ENCODE measurements around the gene WBP2. TPM values are rescaled to one million over a fixed set of nuclear protein-coding genes. Genes with fewer than 3 reads are reported as not detected.

WBP2 gene
- total RNA-seq, 2 experiments from 2014 or later, result 29.9 to 117 TPM

- no peaks in the 10 kb centered on the region for H4K20me1 ChIP-seq (ENCODE audit: insufficient read depth, low read length)
- no peaks in the 10 kb centered on the region for H3K9me3 ChIP-seq (ENCODE audit: low read length)
- no peaks in the 10 kb centered on the region for H3K9me2 ChIP-seq (ENCODE audit: insufficient read depth, low read length)
- ChIA-PET CTCF (ENCODE audit: unreplicated experiment) (no interaction called here), POLR2A (interaction anchor here (0.6 to 1.0 kb wide), 2 partner anchors 54 to 63 kb away, joined by 3 to 5 read pairs; no protein-coding TSS in a partner anchor)
- H3K4me3 ChIP-seq (ENCODE audit: low read depth, low read length, poor library complexity, severe bottlenecking), result peak overlapping the region; percentile 29
- H3K4me2 ChIP-seq (ENCODE audit: low read length), result peak overlapping the region; percentile 27
- H3K36me3 ChIP-seq (ENCODE audit: insufficient read depth, low read length), result peaks cover 15% of the 10 kb centered on the region; the same call in 1 of the 2 replicates
- H2AFZ ChIP-seq (ENCODE audit: low read length), result peak overlapping the region; percentile 60
- no peak overlapping the region for H3K27ac ChIP-seq (ENCODE audit: low read depth, low read length, poor library complexity, severe bottlenecking)
- no peaks in the 10 kb centered on the region for H3K79me2 ChIP-seq (ENCODE audit: insufficient read depth, low read depth, low read length)
- intact Hi-C loops (cut with micrococcal nuclease; ENCODE audit: unreplicated experiment), result no loop called here
- TF ChIP-seq EZH2phosphoT487 (IDR thresholded peaks at IDR 0.05; ENCODE audit: borderline replicate concordance, low read depth, low read length) (no peak), CTCF (conservative IDR thresholded peaks at IDR 0.05; ENCODE audit: low read length) (no peak)
- DNase-seq (ENCODE audit: low spot score), result no peak
- BruUV-seq (replicated peaks), result no TSS peak
- H3K4me1 ChIP-seq (ENCODE audit: insufficient read depth, low read length, poor library complexity, severe bottlenecking), result peaks cover 18% of the 10 kb centered on the region
Observed at GRCh38 chr17:75842963-75843576, 12.1 kb downstream of the WBP2 start.

GRCh38 chr17:75842411-75842810, 12.7 kb downstream of the WBP2 start:
- CTCF ChIA-PET (ENCODE audit: unreplicated experiment), result no interaction called here
- no peaks in the 10 kb centered on the region for H3K9me2 ChIP-seq (ENCODE audit: insufficient read depth, low read length)
- no peaks in the 10 kb centered on the region for H3K9me3 ChIP-seq (ENCODE audit: low read length)
- peaks cover 9% of the 10 kb centered on the region; the same call in 1 of the 2 replicates for H3K36me3 ChIP-seq (ENCODE audit: insufficient read depth, low read length)
- H3K4me1 ChIP-seq (ENCODE audit: insufficient read depth, low read length, poor library complexity, severe bottlenecking), result peaks cover 18% of the 10 kb centered on the region
- BruUV-seq (replicated peaks), result no TSS peak
- TF ChIP-seq CTCF (conservative IDR thresholded peaks at IDR 0.05; ENCODE audit: low read length), result no peak
- TF ChIP-seq EZH2phosphoT487 (IDR thresholded peaks at IDR 0.05; ENCODE audit: borderline replicate concordance, low read depth, low read length), result no peak
- DNase-seq (ENCODE audit: low spot score), result no peak
- no peak overlapping the region for H3K27ac ChIP-seq (ENCODE audit: low read depth, low read length, poor library complexity, severe bottlenecking)
- H4K20me1 ChIP-seq (ENCODE audit: insufficient read depth, low read length), result no peaks in the 10 kb centered on the region
- POLR2A ChIA-PET, result interaction anchor here (0.6 kb wide), 1 partner anchor 62 kb away, joined by 5 read pairs; no protein-coding TSS in a partner anchor
- H3K79me2 ChIP-seq (ENCODE audit: insufficient read depth, low read depth, low read length), result no peaks in the 10 kb centered on the region
- no peak overlapping the region for H3K4me2 ChIP-seq (ENCODE audit: low read length)
- intact Hi-C loops (cut with micrococcal nuclease; ENCODE audit: unreplicated experiment), result no loop called here
- H2AFZ ChIP-seq (ENCODE audit: low read length), result no peak overlapping the region
- H3K4me3 ChIP-seq (ENCODE audit: low read depth, low read length, poor library complexity, severe bottlenecking), result no peak overlapping the region

- H3K36me3 ChIP-seq (ENCODE audit: insufficient read depth, low read length), result no peaks in the 10 kb centered on the region
- ChIA-PET CTCF (ENCODE audit: unreplicated experiment) (no interaction called here), POLR2A (interaction anchor here (0.6 kb wide), 1 partner anchor 132 kb away, joined by 3 read pairs; no protein-coding TSS in a partner anchor)
- intact Hi-C loops (cut with micrococcal nuclease; ENCODE audit: unreplicated experiment), result no loop called here
- H3K9me3 ChIP-seq (ENCODE audit: low read length), result no peaks in the 10 kb centered on the region
- H3K79me2 ChIP-seq (ENCODE audit: insufficient read depth, low read depth, low read length), result no peaks in the 10 kb centered on the region
- no peak overlapping the region for H3K4me3 ChIP-seq (ENCODE audit: low read depth, low read length, poor library complexity, severe bottlenecking)
- TF ChIP-seq EZH2phosphoT487 (IDR thresholded peaks at IDR 0.05; ENCODE audit: borderline replicate concordance, low read depth, low read length) (no peak), CTCF (conservative IDR thresholded peaks at IDR 0.05; ENCODE audit: low read length) (no peak)
- H3K4me1 ChIP-seq (ENCODE audit: insufficient read depth, low read length, poor library complexity, severe bottlenecking), result peaks cover 18% of the 10 kb centered on the region
- no peaks in the 10 kb centered on the region for H4K20me1 ChIP-seq (ENCODE audit: insufficient read depth, low read length)
- no peak overlapping the region for H2AFZ ChIP-seq (ENCODE audit: low read length)
- H3K4me2 ChIP-seq (ENCODE audit: low read length), result no peak overlapping the region
- H3K27ac ChIP-seq (ENCODE audit: low read depth, low read length, poor library complexity, severe bottlenecking), result no peak overlapping the region
- DNase-seq (ENCODE audit: low spot score), result no peak
- no TSS peak for BruUV-seq (replicated peaks)
- no peaks in the 10 kb centered on the region for H3K9me2 ChIP-seq (ENCODE audit: insufficient read depth, low read length)
Observed at GRCh38 chr17:75840799-75841164, 14.4 kb downstream of the WBP2 start.

All from OCI-LY7 (cell line).